A549 (cell line): Measurements from ENCODE around the gene TFPT. TPM values are rescaled to one million over a fixed set of nuclear protein-coding genes. Genes with fewer than 3 reads are reported as not detected.
A peak's percentile ranks its signal among the peaks of the same experiment; 100 is the strongest.

Source experiments
- ATAC-seq, 2 experiments: fragments of 200-7000 bp in 1 of 2; fragments of >200 bp in 1 of 2; cut with Nextera tagmentation in 1 of 2; cut with Tn5 transposase in 1 of 2; 3 replicates each; pipeline versions ENCODE4 v1.8.0 to v1.9.1; 2018 to 2020; ENCODE audit warnings: mild to moderate bottlenecking in 1 of 2, moderate library complexity in 1 of 2
- CTCF ChIA-PET: fragments of 300-600 bp; sonication (Branson Sonifier 250); formaldehyde crosslinking; extraction: SDS; loops from one replicate; lab custom pipeline; 2021; ENCODE audit warnings: antibody characterized with exemption, inconsistent platforms; lab: Yijun Ruan, JAX
- POLR2A ChIA-PET: fragments of 350-600 bp; formaldehyde crosslinking; extraction: SDS; loops from one replicate; lab custom pipeline; 2021; ENCODE audit warnings: antibody characterized with exemption, inconsistent platforms; lab: Yijun Ruan, JAX
- DNase-seq, 2 experiments: peaks; one replicate each; pipeline versions ENCODE4 v3.0.0 to v3.0.0-alpha.2; 2011 to 2016; ENCODE audit warnings: low read depth in 1 of 2, low spot score in 1 of 2
- FAIRE-seq: peaks from 2 replicates; lab custom pipeline; 2011; peaks lifted over from hg19 to GRCh38; lab: Jason Lieb, UNC
- H3K27ac ChIP-seq, 2 experiments: fragments of >200 bp; sonication (Bioruptor Twin); formaldehyde crosslinking; 3 replicates each; pipeline ENCODE4 v1.5.1; 2016 to 2017
- H3K4me1 ChIP-seq: fragments of >200 bp; sonication (Bioruptor Twin); formaldehyde crosslinking; 3 replicates; pipeline ENCODE4 v1.6.1; 2016
- H3K4me2 ChIP-seq: fragments of >200 bp; sonication (Bioruptor Twin); formaldehyde crosslinking; 3 replicates; pipeline ENCODE4 v1.6.1; 2016
- H3K4me3 ChIP-seq: fragments of >200 bp; sonication (Bioruptor Twin); formaldehyde crosslinking; 3 replicates; pipeline ENCODE4 v1.5.1; 2016
- H3K9me3 ChIP-seq: fragments of >200 bp; sonication (Bioruptor Twin); formaldehyde crosslinking; 3 replicates; pipeline ENCODE4 v1.6.1; 2016
- BCL3 ChIP-seq: fragments of >200 bp; sonication (Bioruptor Twin); formaldehyde crosslinking; IDR thresholded peaks from 3 replicates; pipeline ENCODE4 v1.6.1; 2016
- CBX8 ChIP-seq: fragments of 200-600 bp; sonication (generic); IDR thresholded peaks from 2 replicates; pipeline ENCODE4 v1.6.1; 2016
- CHD2 ChIP-seq: fragments of 150-350 bp; IDR thresholded peaks from 2 replicates; pipeline ENCODE4 v1.6.1; 2014; ENCODE audit warnings: low read length; ENCODE audit not compliant: partially characterized antibody
- EHMT2 ChIP-seq: fragments of 200-600 bp; sonication (generic); IDR thresholded peaks from 2 replicates; pipeline ENCODE4 v1.6.1; 2016; ENCODE audit warnings: antibody characterized with exemption, low read depth, mild to moderate bottlenecking, moderate library complexity
- EP300 ChIP-seq, 2 experiments: fragments of >200 bp; sonication (Bioruptor Twin); formaldehyde crosslinking; IDR thresholded peaks; 2 replicates in 1 of 2; 3 replicates in 1 of 2; pipeline ENCODE4 v1.6.1; 2016 to 2017
- FOSB ChIP-seq: fragments of 250-450 bp; sonication (Bioruptor Pico); IDR thresholded peaks from 2 replicates; pipeline ENCODE4 v1.5.0; 2020; ENCODE audit warnings: mild to moderate bottlenecking, moderate library complexity
- FOSL2 ChIP-seq, 2 experiments: fragments of 450-650 bp in 1 of 2; fragments of >200 bp in 1 of 2; sonication (Bioruptor Twin) in 1 of 2; formaldehyde crosslinking; IDR thresholded peaks; 2 replicates each; pipeline versions ENCODE4 v1.5.0 to v1.6.1; 2016 to 2020; ENCODE audit warnings: mild to moderate bottlenecking in 1 of 2, moderate library complexity in 1 of 2
- HDAC2 ChIP-seq: fragments of 200-600 bp; sonication (generic); IDR thresholded peaks from 2 replicates; pipeline ENCODE4 v1.6.1; 2016
- HES2 ChIP-seq: fragments of >200 bp; sonication (Bioruptor Twin); formaldehyde crosslinking; IDR thresholded peaks from 2 replicates; pipeline ENCODE4 v1.6.1; 2016
- HEYL ChIP-seq: fragments of 250-450 bp; sonication (Bioruptor Pico); IDR thresholded peaks from 2 replicates; pipeline ENCODE4 v1.8.0; 2021; ENCODE audit warnings: mild to moderate bottlenecking, moderate library complexity
- HOXA7 ChIP-seq: fragments of 250-450 bp; sonication (Bioruptor Pico); IDR thresholded peaks from 2 replicates; pipeline ENCODE4 v1.5.0; 2020; ENCODE audit warnings: mild to moderate bottlenecking, moderate library complexity
- JUN ChIP-seq, 2 experiments: fragments of >200 bp; sonication (Bioruptor Twin); formaldehyde crosslinking; IDR thresholded peaks; 2 replicates in 1 of 2; 3 replicates in 1 of 2; pipeline ENCODE4 v1.6.1; 2016 to 2017
- KDM1A ChIP-seq: fragments of 200-600 bp; sonication (generic); IDR thresholded peaks from 2 replicates; pipeline ENCODE4 v1.6.1; 2016; ENCODE audit warnings: low read depth, mild to moderate bottlenecking
- KDM5A ChIP-seq: fragments of 200-600 bp; sonication (generic); IDR thresholded peaks from 2 replicates; pipeline ENCODE4 v1.6.1; 2016; ENCODE audit warnings: antibody characterized with exemption, mild to moderate bottlenecking
- MAFK ChIP-seq: fragments of 450-650 bp; IDR thresholded peaks from 2 replicates; pipeline ENCODE4 v1.6.1; 2014; ENCODE audit not compliant: partially characterized antibody
- MYC ChIP-seq: IDR thresholded peaks from 2 replicates; pipeline ENCODE4 v1.6.1; 2012; ENCODE audit warnings: mild to moderate bottlenecking, inconsistent platforms, low read length, improper control_type of control experiment, borderline replicate concordance
- NFE2L2 ChIP-seq: fragments of 150-350 bp; conservative IDR thresholded peaks from 2 replicates; pipeline ENCODE4 v1.6.1; 2014; ENCODE audit warnings: low read length
- NR3C1 ChIP-seq: fragments of >200 bp; sonication (Bioruptor Twin); formaldehyde crosslinking; IDR thresholded peaks from 3 replicates; pipeline ENCODE4 v1.6.1; 2017
- PHF8 ChIP-seq: fragments of 200-600 bp; sonication (generic); IDR thresholded peaks from 2 replicates; pipeline ENCODE4 v1.6.1; 2016; ENCODE audit warnings: low read depth, mild to moderate bottlenecking, antibody characterized with exemption, moderate library complexity, borderline replicate concordance
- POLR2A ChIP-seq: IDR thresholded peaks from 2 replicates; pipeline ENCODE4 v1.6.1; 2012; ENCODE audit warnings: mild to moderate bottlenecking, low read length
- RAD21 ChIP-seq, 2 experiments: fragments of >200 bp in 1 of 2; sonication (Bioruptor Twin) in 1 of 2; formaldehyde crosslinking in 1 of 2; IDR thresholded peaks in 1 of 2; conservative IDR thresholded peaks in 1 of 2; 2 replicates in 1 of 2; 3 replicates in 1 of 2; pipeline ENCODE4 v1.6.1; 2012 to 2018; ENCODE audit warnings: inconsistent platforms in 1 of 2
- RCOR1 ChIP-seq: fragments of 150-350 bp; IDR thresholded peaks from 2 replicates; pipeline ENCODE4 v1.6.1; 2014; ENCODE audit warnings: antibody characterized with exemption, low read length, low read depth
- RNF2 ChIP-seq: fragments of 200-600 bp; sonication (generic); IDR thresholded peaks from 2 replicates; pipeline ENCODE4 v1.6.1; 2016; ENCODE audit warnings: low read depth, mild to moderate bottlenecking, antibody characterized with exemption, moderate library complexity, borderline replicate concordance
- SMC3 ChIP-seq: fragments of >200 bp; sonication (Bioruptor Twin); formaldehyde crosslinking; IDR thresholded peaks from 3 replicates; pipeline ENCODE4 v1.6.1; 2018; ENCODE audit warnings: inconsistent platforms
- ZFP36 ChIP-seq: fragments of 450-650 bp; IDR thresholded peaks from 2 replicates; pipeline ENCODE4 v1.6.1; 2014; ENCODE audit warnings: borderline replicate concordance; ENCODE audit not compliant: partially characterized antibody
- WGBS: methylation state at CpG from one replicate; pipeline ENCODE4 v1.1.6; 2017; ENCODE audit errors: missing lambda C conversion rate; 5-methylcytosine and 5-hydroxymethylcytosine counted together
- polyA plus RNA-seq, 4 experiments: library from polyadenylated mRNA; depleted of rRNA in 3 of 4; stranded (reverse); fragments of >200 nt; fragmentation: RNase III in 1 of 4; extraction: RNeasy Plus Mini Kit Qiagen cat#74134 plus additional on column Dnase treatment in 1 of 4; gene quantifications; 2 replicates in 3 of 4; 3 replicates in 1 of 4; pipeline ENCODE4 v1.2.3, GENCODE V29; 2011 to 2017
- TF ChIP-seq, protein P1 (sequence below): fragments of 450-650 bp; IDR thresholded peaks from 2 replicates; pipeline ENCODE4 v1.6.1; 2014; ENCODE audit warnings: antibody characterized with exemption
- TF ChIP-seq, protein P2 (sequence below): fragments of 150-350 bp; IDR thresholded peaks from 2 replicates; pipeline ENCODE4 v1.6.1; 2014; ENCODE audit warnings: low read depth, mild to moderate bottlenecking, low read length

The TFPT gene
- polyA plus RNA-seq, 2 of the 4 experiments (the other 2 are of a cell fraction): 16.1 to 26.1 TPM

- TF ChIP-seq NR3C1 (no peak), HEYL (CRISPR knock-in tag) (no peak), JUN (IDR thresholded peaks at IDR 0.05) (no peak), HES2 (no peak), CHD2 (no peak), ZFP36 (no peak), MYC (no peak), FOSB (CRISPR knock-in tag) (no peak), KDM5A (no peak)
- TF ChIP-seq, protein P1, sequence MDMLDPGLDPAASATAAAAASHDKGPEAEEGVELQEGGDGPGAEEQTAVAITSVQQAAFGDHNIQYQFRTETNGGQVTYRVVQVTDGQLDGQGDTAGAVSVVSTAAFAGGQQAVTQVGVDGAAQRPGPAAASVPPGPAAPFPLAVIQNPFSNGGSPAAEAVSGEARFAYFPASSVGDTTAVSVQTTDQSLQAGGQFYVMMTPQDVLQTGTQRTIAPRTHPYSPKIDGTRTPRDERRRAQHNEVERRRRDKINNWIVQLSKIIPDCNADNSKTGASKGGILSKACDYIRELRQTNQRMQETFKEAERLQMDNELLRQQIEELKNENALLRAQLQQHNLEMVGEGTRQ: no peak
Measured at GRCh38 chr19:54147676-54148075, 32.2 kb upstream of the TFPT start (continued).

DNA sequence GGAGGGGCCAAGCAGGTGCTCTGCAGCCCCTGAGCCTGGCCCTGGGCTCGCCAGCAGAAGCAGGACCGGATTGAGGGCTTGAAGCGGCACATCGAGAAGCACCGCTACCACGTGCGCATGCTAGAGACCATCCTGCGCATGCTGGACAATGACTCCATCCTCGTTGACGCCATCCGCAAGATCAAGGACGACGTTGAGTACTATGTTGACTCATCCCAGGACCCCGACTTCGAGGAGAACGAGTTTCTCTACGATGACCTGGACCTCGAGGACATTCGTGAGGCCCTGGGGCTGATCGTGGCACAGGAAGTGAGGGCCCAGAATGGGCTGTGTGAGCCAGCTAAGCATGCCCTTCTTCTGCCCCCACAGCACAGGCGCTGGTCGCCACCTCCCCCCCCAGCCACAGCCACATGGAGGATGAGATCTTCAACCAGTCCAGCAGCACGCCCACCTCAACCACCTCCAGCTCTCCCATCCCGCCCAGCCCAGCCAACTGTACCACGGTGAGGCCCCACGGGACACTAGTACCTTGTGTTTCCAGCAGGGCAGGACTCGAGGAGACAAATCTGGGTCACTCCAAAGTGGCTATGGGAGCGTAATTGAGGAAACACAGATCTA lies 30.2 kb upstream of the TFPT start:
- DNase-seq (no peak), FAIRE-seq (no peak), ATAC-seq (no peak)
- no peak for TF ChIP-seq PHF8
- TF ChIP-seq BCL3: no peak
- no peak for TF ChIP-seq SMC3
- TF ChIP-seq JUN (IDR thresholded peaks at IDR 0.05): 0 out of 5 replicates have a peak, but pooled peaks of 1 of the 2 experiments have one; percentile 22
- 96% methylated on average over 28 of the region's 28 CpGs for WGBS
- POLR2A ChIA-PET: no interaction called here
- H3K9me3 ChIP-seq: no peaks in the 10 kb centered on the region
- CTCF ChIA-PET: interaction anchor here (0.8 kb wide), 1 partner anchor 23 kb away, joined by 3 read pairs; no protein-coding TSS in a partner anchor
- no peak overlapping the region for H3K4me2 ChIP-seq
- no peak overlapping the region for H3K27ac ChIP-seq
- no peaks in the 10 kb centered on the region for H3K4me1 ChIP-seq
- H3K4me3 ChIP-seq: no peak overlapping the region

GRCh38 chr19:54142166-54142780 lies 26.8 kb upstream of the TFPT start:
- Histone ChIP-seq H3K27ac (no peak overlapping the region), H3K4me1 (peaks cover 8% of the 10 kb centered on the region; the same call in 2 of the 3 replicates), H3K4me3 (no peak overlapping the region), H3K4me2 (no peak overlapping the region), H3K9me3 (no peaks in the 10 kb centered on the region)
- ATAC-seq (no peak), FAIRE-seq (no peak), DNase-seq (no peak)
- CTCF ChIA-PET: interaction anchor here (1.3 to 2.6 kb wide), 3 partner anchors 8 to 26 kb away, joined by 4 to 14 read pairs (median 7); partner anchors contain the start of gene LENG1
- 92% methylated on average over 7 of the region's 7 CpGs for WGBS
- TF ChIP-seq EHMT2 (no peak), POLR2A (no peak)
- POLR2A ChIA-PET: interaction anchor here (1.0 to 1.3 kb wide), 2 partner anchors 9 to 18 kb away, joined by 4 to 5 read pairs; partner anchors contain the start of gene LENG1

GRCh38 chr19:54141356-54141755 lies 25.9 kb upstream of the TFPT start:
- no peak for TF ChIP-seq RAD21 (conservative IDR thresholded peaks at IDR 0.05 in 1 of 2, IDR thresholded peaks at IDR 0.05 in 1 of 2)
- TF ChIP-seq HOXA7: no peak
- TF ChIP-seq HEYL (CRISPR knock-in tag): no peak
- no peak for TF ChIP-seq CBX8
- no peak for TF ChIP-seq FOSB (CRISPR knock-in tag)
- TF ChIP-seq FOSL2 (IDR thresholded peaks at IDR 0.05): no peak
- no peak for TF ChIP-seq FOSL2 (CRISPR knock-in tag; IDR thresholded peaks at IDR 0.05)
- TF ChIP-seq RCOR1: no peak
- no peak for TF ChIP-seq RNF2
- TF ChIP-seq BCL3: no peak
- TF ChIP-seq NFE2L2: no peak
- no peak for TF ChIP-seq MAFK
- TF ChIP-seq HDAC2: no peak
- TF ChIP-seq EP300 (IDR thresholded peaks at IDR 0.05): no peak
- no peak for TF ChIP-seq KDM1A
- TF ChIP-seq, protein P2, sequence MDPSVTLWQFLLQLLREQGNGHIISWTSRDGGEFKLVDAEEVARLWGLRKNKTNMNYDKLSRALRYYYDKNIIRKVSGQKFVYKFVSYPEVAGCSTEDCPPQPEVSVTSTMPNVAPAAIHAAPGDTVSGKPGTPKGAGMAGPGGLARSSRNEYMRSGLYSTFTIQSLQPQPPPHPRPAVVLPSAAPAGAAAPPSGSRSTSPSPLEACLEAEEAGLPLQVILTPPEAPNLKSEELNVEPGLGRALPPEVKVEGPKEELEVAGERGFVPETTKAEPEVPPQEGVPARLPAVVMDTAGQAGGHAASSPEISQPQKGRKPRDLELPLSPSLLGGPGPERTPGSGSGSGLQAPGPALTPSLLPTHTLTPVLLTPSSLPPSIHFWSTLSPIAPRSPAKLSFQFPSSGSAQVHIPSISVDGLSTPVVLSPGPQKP: no peak
- no peak for ATAC-seq
- POLR2A ChIA-PET: interaction anchor here (1.3 kb wide), 1 partner anchor 10 kb away, joined by 5 read pairs; no protein-coding TSS in a partner anchor

More at GRCh38 chr19:54141356-54141755, 25.9 kb upstream of the TFPT start:
- H3K27ac ChIP-seq: no peak overlapping the region
- H3K4me3 ChIP-seq: no peak overlapping the region
- H3K4me1 ChIP-seq: peaks cover 9% of the 10 kb centered on the region; the same call in 2 of the 3 replicates
- FAIRE-seq (no peak), DNase-seq (no peak)
- H3K4me2 ChIP-seq: no peak overlapping the region
- CTCF ChIA-PET: interaction anchor here (2.3 to 2.6 kb wide), 2 partner anchors 9 to 18 kb away, joined by 7 to 14 read pairs; partner anchors contain the start of gene LENG1
- 96% methylated on average over 3 of the region's 3 CpGs for WGBS
- no peaks in the 10 kb centered on the region for H3K9me3 ChIP-seq
